GM12878 (cell line): ENCODE measurements around the gene RPL10. TPM values are rescaled to one million over a fixed set of nuclear protein-coding genes. Genes with fewer than 3 reads are reported as not detected.

Source experiments
- ATAC-seq: fragments of 200-7000 bp; cut with Tn5 transposase; 3 replicates; pipeline ENCODE4 v1.9.1; 2020; ENCODE audit warnings: mild to moderate bottlenecking, moderate library complexity
- BruUV-seq: library from RNA; stranded (reverse); fragments of 400-500 nt; replicated peaks from 2 replicates; lab custom pipeline; 2021; lab: Mats Ljungman, UMichigan
- CTCF ChIA-PET: fragments of 300-600 bp; sonication (Branson Sonifier 250); formaldehyde crosslinking; extraction: SDS; loops from one replicate; lab custom pipeline; 2021; ENCODE audit warnings: inconsistent platforms; lab: Yijun Ruan, JAX
- POLR2A ChIA-PET: fragments of 350-600 bp; formaldehyde crosslinking; extraction: SDS; loops from one replicate; lab custom pipeline; 2021; ENCODE audit warnings: inconsistent platforms; lab: Charles Lee
- RAD21 ChIA-PET: fragments of 300-600 bp; sonication (Branson Sonifier 250); formaldehyde crosslinking; loops from one replicate; lab custom pipeline; 2023; ENCODE audit warnings: antibody characterized with exemption; ENCODE audit not compliant: unreplicated experiment; lab: Charles Lee
- SMC1A ChIA-PET: fragments of 300-600 bp; sonication (Branson Sonifier 250); formaldehyde crosslinking; loops from one replicate; lab custom pipeline; 2023; ENCODE audit not compliant: unreplicated experiment, uncharacterized antibody; lab: Charles Lee
- DNase-seq: peaks from one replicate; pipeline ENCODE4 v3.0.0-alpha.2; 2011; ENCODE audit warnings: low read depth, low spot score
- FAIRE-seq: peaks from 3 replicates; lab custom pipeline; 2011; peaks lifted over from hg19 to GRCh38; lab: Jason Lieb, UNC
- H2AFZ ChIP-seq: 2 replicates; pipeline ENCODE4 v1.6.0; 2011; ENCODE audit warnings: low read depth, low read length, control low read depth; ENCODE audit not compliant: control insufficient read depth
- H3K27ac ChIP-seq: 2 replicates; pipeline ENCODE4 v1.5.1; 2011; ENCODE audit warnings: control low read depth; ENCODE audit not compliant: control insufficient read depth, insufficient read depth
- H3K27me3 ChIP-seq, 2 experiments: replicated peaks in 1 of 2; 2 replicates each; pipeline versions ENCODE4 v1.6.0 to v1.6.1; 2011; ENCODE audit warnings: low read length in 1 of 2; ENCODE audit not compliant: control insufficient read depth in 2 of 2, insufficient read depth in 2 of 2
- H3K36me3 ChIP-seq, 2 experiments: 2 replicates each; pipeline ENCODE4 v1.5.1; 2011; ENCODE audit warnings: low read length in 1 of 2; ENCODE audit not compliant: control insufficient read depth in 2 of 2, insufficient read depth in 2 of 2
- H3K4me1 ChIP-seq: 2 replicates; pipeline ENCODE4 v1.6.1; 2011; ENCODE audit warnings: mild to moderate bottlenecking, low read length, moderate library complexity, mixed read lengths; ENCODE audit not compliant: control insufficient read depth, insufficient read depth
- H3K4me2 ChIP-seq: 2 replicates; pipeline ENCODE4 v1.6.0; 2011; ENCODE audit warnings: control low read depth; ENCODE audit not compliant: control insufficient read depth, insufficient read depth
- H3K4me3 ChIP-seq: fragments of 200-600 bp; sonication (generic); 2 replicates; pipeline ENCODE4 v1.5.1; 2016
- H3K79me2 ChIP-seq: 2 replicates; pipeline ENCODE4 v1.6.0; 2011; ENCODE audit warnings: low read length; ENCODE audit not compliant: control insufficient read depth, insufficient read depth
- H3K9ac ChIP-seq: 2 replicates; pipeline ENCODE4 v1.8.0; 2011; ENCODE audit warnings: low read length, control low read depth, mixed read lengths; ENCODE audit not compliant: control insufficient read depth, insufficient read depth
- H3K9me3 ChIP-seq: replicated peaks from 3 replicates; pipeline ENCODE4 v1.5.1; 2011; ENCODE audit warnings: mild to moderate bottlenecking, low read length; ENCODE audit not compliant: control insufficient read depth, insufficient read depth
- H4K20me1 ChIP-seq: 2 replicates; pipeline ENCODE4 v1.6.0; 2011; ENCODE audit not compliant: control insufficient read depth, insufficient read depth
- MEF2A ChIP-seq: IDR thresholded peaks from 2 replicates; pipeline ENCODE4 v1.6.1; 2011; ENCODE audit warnings: low read depth, mild to moderate bottlenecking, low read length, moderate library complexity; ENCODE audit not compliant: insufficient read depth
- WGBS: methylation state at CpG from one replicate; pipeline ENCODE4 v1.1.6; 2016; ENCODE audit warnings: low lambda C conversion rate; ENCODE audit not compliant: insufficient replicate concordance, insufficient coverage; ENCODE audit errors: missing lambda C conversion rate; 5-methylcytosine and 5-hydroxymethylcytosine counted together
- in situ Hi-C: fragments of 300-500 bp; cut with MboI; formaldehyde crosslinking; loops from 9 replicates; pipeline ENCODE4 v1.14.3; 2018; ENCODE audit warnings: mixed read lengths
- intact Hi-C: fragments of 100-400 bp; cut with micrococcal nuclease; formaldehyde crosslinking; loops from one replicate; pipeline ENCODE4 v1.14.2; 2022; ENCODE audit not compliant: unreplicated experiment
- polyA plus RNA-seq, 11 experiments: library from polyadenylated mRNA; depleted of rRNA in 4 of 11; unstranded in 6 of 11; stranded (reverse) in 5 of 11; fragments of >200 nt; fragmentation: Nextera tagmentation in 4 of 11; fragmentation: Illumina TruSeq in 1 of 11; extraction: Ambion mirVana in 4 of 11; extraction: Trizol in 1 of 11; gene quantifications; 1 replicate in 1 of 11; 2 replicates in 10 of 11; pipeline versions ENCODE4 v1.2.1 to v1.2.3, GENCODE V29; 2011 to 2016; ENCODE audit warnings: inconsistent platforms in 2 of 11, missing spikeins in 2 of 11, low read depth in 1 of 11
- total RNA-seq, 4 experiments: library from RNA; depleted of rRNA in 3 of 4; stranded (reverse); fragments of >200 nt in 3 of 4; fragmentation: Illumina TruSeq in 1 of 4; extraction: Trizol in 1 of 4; gene quantifications; 2 replicates each; pipeline versions ENCODE4 v1.2.1 to v1.2.3, GENCODE V29; 2013 to 2021
- TF ChIP-seq, protein P1 (sequence below): IDR thresholded peaks from 2 replicates; pipeline ENCODE4 v1.6.1; 2012; ENCODE audit warnings: low read length, inconsistent platforms
- TF ChIP-seq, protein P2 (sequence below): fragments of 150-350 bp; IDR thresholded peaks from 2 replicates; pipeline ENCODE4 v1.6.1; 2016; ENCODE audit warnings: low read depth, low read length

The RPL10 gene
- total and polyA plus RNA-seq, 10 of the 15 experiments (the other 5 are each of a cell fraction or from before 2014, with no cell fraction given) = 1,938 to 7,222 (median 4,494) TPM

DNA sequence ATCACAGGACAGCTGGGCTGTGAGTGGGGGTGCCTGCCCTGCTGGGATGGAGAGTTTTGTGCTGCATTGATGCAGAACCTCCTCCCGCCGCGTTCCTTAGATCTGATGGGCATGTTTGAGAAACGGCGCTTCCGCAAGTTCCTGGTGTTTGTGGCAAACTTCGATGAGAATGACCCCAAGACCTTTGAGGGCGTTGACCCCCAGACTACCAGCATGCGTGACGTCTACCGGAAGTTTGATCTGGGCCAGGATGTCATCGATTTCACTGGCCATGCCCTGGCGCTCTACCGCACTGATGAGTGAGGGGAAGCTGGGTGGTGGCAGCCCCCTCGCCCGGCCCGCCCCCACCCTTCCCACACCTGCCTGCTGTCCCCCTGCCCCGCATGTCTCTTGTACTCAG is 41.7 kb downstream of the RPL10 start:
- Histone ChIP-seq H3K9ac (no peak overlapping the region), H3K36me3 (peaks cover 0 to 5% of the 10 kb centered on the region in 2 experiments; a peak in 1 of 4 replicates), H3K9me3 (no peaks in the 10 kb centered on the region), H4K20me1 (no peaks in the 10 kb centered on the region), H3K4me2 (no peak overlapping the region), H3K4me3 (no peak overlapping the region), H2AFZ (no peak overlapping the region), H3K4me1 (0 out of 2 replicates have a peak, but pooled peaks cover under 1% of the 10 kb centered on the region)
- in situ Hi-C loops (no loop called here), intact Hi-C loops (loop anchor here (5.0 kb wide), 2 partner anchors 37 to 43 kb away; partner anchors contain the start of genes LAGE3 and RPL10)
- ChIA-PET SMC1A (no interaction called here), RAD21 (interaction anchor here (0.6 kb wide), 1 partner anchor 15 kb away, joined by 3 read pairs; no protein-coding TSS in a partner anchor), CTCF (no interaction called here)
- BruUV-seq = no TSS peak
- no peak for TF ChIP-seq MEF2A
- TF ChIP-seq, protein P1, sequence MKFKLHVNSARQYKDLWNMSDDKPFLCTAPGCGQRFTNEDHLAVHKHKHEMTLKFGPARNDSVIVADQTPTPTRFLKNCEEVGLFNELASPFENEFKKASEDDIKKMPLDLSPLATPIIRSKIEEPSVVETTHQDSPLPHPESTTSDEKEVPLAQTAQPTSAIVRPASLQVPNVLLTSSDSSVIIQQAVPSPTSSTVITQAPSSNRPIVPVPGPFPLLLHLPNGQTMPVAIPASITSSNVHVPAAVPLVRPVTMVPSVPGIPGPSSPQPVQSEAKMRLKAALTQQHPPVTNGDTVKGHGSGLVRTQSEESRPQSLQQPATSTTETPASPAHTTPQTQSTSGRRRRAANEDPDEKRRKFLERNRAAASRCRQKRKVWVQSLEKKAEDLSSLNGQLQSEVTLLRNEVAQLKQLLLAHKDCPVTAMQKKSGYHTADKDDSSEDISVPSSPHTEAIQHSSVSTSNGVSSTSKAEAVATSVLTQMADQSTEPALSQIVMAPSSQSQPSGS = no peak
- TF ChIP-seq, protein P2, sequence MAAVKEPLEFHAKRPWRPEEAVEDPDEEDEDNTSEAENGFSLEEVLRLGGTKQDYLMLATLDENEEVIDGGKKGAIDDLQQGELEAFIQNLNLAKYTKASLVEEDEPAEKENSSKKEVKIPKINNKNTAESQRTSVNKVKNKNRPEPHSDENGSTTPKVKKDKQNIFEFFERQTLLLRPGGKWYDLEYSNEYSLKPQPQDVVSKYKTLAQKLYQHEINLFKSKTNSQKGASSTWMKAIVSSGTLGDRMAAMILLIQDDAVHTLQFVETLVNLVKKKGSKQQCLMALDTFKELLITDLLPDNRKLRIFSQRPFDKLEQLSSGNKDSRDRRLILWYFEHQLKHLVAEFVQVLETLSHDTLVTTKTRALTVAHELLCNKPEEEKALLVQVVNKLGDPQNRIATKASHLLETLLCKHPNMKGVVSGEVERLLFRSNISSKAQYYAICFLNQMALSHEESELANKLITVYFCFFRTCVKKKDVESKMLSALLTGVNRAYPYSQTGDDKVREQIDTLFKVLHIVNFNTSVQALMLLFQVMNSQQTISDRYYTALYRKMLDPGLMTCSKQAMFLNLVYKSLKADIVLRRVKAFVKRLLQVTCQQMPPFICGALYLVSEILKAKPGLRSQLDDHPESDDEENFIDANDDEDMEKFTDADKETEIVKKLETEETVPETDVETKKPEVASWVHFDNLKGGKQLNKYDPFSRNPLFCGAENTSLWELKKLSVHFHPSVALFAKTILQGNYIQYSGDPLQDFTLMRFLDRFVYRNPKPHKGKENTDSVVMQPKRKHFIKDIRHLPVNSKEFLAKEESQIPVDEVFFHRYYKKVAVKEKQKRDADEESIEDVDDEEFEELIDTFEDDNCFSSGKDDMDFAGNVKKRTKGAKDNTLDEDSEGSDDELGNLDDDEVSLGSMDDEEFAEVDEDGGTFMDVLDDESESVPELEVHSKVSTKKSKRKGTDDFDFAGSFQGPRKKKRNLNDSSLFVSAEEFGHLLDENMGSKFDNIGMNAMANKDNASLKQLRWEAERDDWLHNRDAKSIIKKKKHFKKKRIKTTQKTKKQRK = no peak
- TF ChIP-seq, all 136 proteins: peak for 0
- DNase-seq = no peak
- FAIRE-seq = no peak
- H3K79me2 ChIP-seq = peaks cover 26% of the 10 kb centered on the region
- ATAC-seq = no peak
- POLR2A ChIA-PET = interaction anchor here (1.7 kb wide), 1 partner anchor 12 kb away, joined by 3 read pairs; no protein-coding TSS in a partner anchor
- H3K27me3 ChIP-seq = no peaks in the 10 kb centered on the region
- 83% methylated on average over 18 of the region's 18 CpGs for WGBS
- no peak overlapping the region for H3K27ac ChIP-seq
